Thyroid gland (tissue), 4 donors: ENCODE results near the gene SLC35F3. TPM values are rescaled to one million over a fixed set of nuclear protein-coding genes. Genes with fewer than 3 reads are reported as not detected.

Experiments used
- DNase-seq, 2 donors: peaks; one replicate each; pipeline ENCODE4 v3.0.0-alpha.2; 2019
- H3K27ac ChIP-seq, 3 donors: fragments of 200-600 bp; sonication (generic); 1 replicate in 2 of 3; 2 replicates in 1 of 3; pipeline ENCODE4 v1.5.1; 2016 to 2019; ENCODE audit warnings: mild to moderate bottlenecking in 1 of 3, moderate library complexity in 1 of 3
- H3K27me3 ChIP-seq: fragments of 200-600 bp; sonication (generic); one replicate; pipeline ENCODE4 v1.5.1; 2019
- H3K36me3 ChIP-seq, 2 donors: fragments of 200-600 bp; sonication (generic); one replicate each; pipeline ENCODE4 v1.5.1; 2016 to 2019
- H3K4me1 ChIP-seq, 2 donors: fragments of 200-600 bp; sonication (generic); one replicate each; pipeline ENCODE4 v1.5.1; 2017 to 2019
- H3K4me3 ChIP-seq, 3 donors: fragments of 200-600 bp; sonication (generic); replicated peaks in 1 of 3; 1 replicate in 2 of 3; 2 replicates in 1 of 3; pipeline ENCODE4 v1.5.1; 2016; ENCODE audit warnings: mild to moderate bottlenecking in 1 of 3
- H3K9me3 ChIP-seq: fragments of 200-600 bp; sonication (generic); one replicate; pipeline ENCODE4 v1.5.1; 2017
- CTCF ChIP-seq, 6 experiments: fragments of 200-600 bp in 3 of 6; fragments of 450-650 bp in 3 of 6; sonication (generic) in 3 of 6; IDR thresholded peaks; one replicate each; pipeline ENCODE4 v1.5.1; 2016 to 2019; ENCODE audit warnings: antibody characterized with exemption in 6 of 6, mild to moderate bottlenecking in 2 of 6, inconsistent platforms in 1 of 6, moderate library complexity in 1 of 6
- POLR2A ChIP-seq, 2 donors: fragments of 450-650 bp; IDR thresholded peaks; one replicate each; pipeline ENCODE4 v1.6.1; 2017; ENCODE audit warnings: antibody characterized with exemption in 2 of 2, mild to moderate bottlenecking in 2 of 2, moderate library complexity in 1 of 2
- WGBS, 2 donors: methylation state at CpG; one replicate each; pipeline ENCODE4 v1.1.5; 2017; 5-methylcytosine and 5-hydroxymethylcytosine counted together
- intact Hi-C: fragments of 100-400 bp; cut with DNase I; formaldehyde crosslinking; loops from one replicate; pipeline ENCODE4 v1.15.1; 2023
- total RNA-seq, 4 donors: library from RNA; depleted of rRNA; stranded (reverse); fragments of >200 nt; gene quantifications; one replicate each; pipeline ENCODE4 v1.2.3, GENCODE V29; 2016

Gene SLC35F3
- total RNA-seq, 4 donors from 2014 or later = 0.89 to 1.9 (median 1.5) TPM; not detected in 1

GRCh38 chr1:234262007-234262753 is 357.7 kb downstream of the SLC35F3 start:
- intact Hi-C loops = no loop called here
- WGBS, 2 donors = 70 to 77% methylated on average over 5 to 6 of the region's 6 CpGs
- no peak overlapping the region for H3K27ac ChIP-seq

GRCh38 chr1:234262754-234263105 is 358.3 kb downstream of the SLC35F3 start:
- no peak overlapping the region for H3K27ac ChIP-seq

More at GRCh38 chr1:234262007-234262753, 357.7 kb downstream of the SLC35F3 start:
- Histone ChIP-seq H3K4me3 (no peak overlapping the region), H3K4me1 (no peaks in the 10 kb centered on the region), H3K9me3 (no peaks in the 10 kb centered on the region), H3K27me3 (no peaks in the 10 kb centered on the region), H3K36me3 (no peaks in the 10 kb centered on the region)
- no peak for DNase-seq
- TF ChIP-seq CTCF (IDR thresholded peaks at IDR 0.05) (no peak), POLR2A (IDR thresholded peaks at IDR 0.05) (no peak)

DNA sequence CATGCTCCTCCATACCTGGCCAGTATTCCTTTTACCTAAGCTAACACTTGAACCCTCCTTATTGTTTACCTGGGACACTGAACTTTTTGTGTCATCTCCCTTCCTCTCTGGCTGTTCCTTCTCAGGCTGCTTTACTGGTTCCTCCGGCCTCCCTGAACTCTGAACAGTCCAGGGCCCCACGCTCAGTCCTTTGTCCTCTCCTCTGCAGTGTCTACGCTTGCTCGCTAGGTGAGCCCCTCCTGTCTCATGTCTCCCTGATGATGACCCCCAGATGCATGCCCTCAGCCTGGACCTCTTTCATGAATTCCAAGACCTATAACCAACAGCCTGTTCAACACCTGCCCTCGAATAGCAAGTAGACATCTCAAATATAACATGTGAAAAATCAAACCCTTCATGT is 360.4 kb downstream of the SLC35F3 start:
- DNase-seq = no peak
- TF ChIP-seq POLR2A (IDR thresholded peaks at IDR 0.05) (no peak), CTCF (IDR thresholded peaks at IDR 0.05) (no peak)
- intact Hi-C loops = no loop called here

More at GRCh38 chr1:234262754-234263105, 358.3 kb downstream of the SLC35F3 start:
- H3K4me3 ChIP-seq = no peak overlapping the region
- no peaks in the 10 kb centered on the region for H3K9me3 ChIP-seq
- no peaks in the 10 kb centered on the region for H3K27me3 ChIP-seq
- intact Hi-C loops = no loop called here
- H3K4me1 ChIP-seq = no peaks in the 10 kb centered on the region
- DNase-seq = no peak
- TF ChIP-seq POLR2A (IDR thresholded peaks at IDR 0.05) (no peak), CTCF (IDR thresholded peaks at IDR 0.05) (no peak)
- WGBS, 2 donors = 82 to 83% methylated on average over 2 of the region's 2 CpGs
- H3K36me3 ChIP-seq = no peaks in the 10 kb centered on the region

GRCh38 chr1:234265321-234265720 is 360.8 kb downstream of the SLC35F3 start:
- intact Hi-C loops = no loop called here
- no peaks in the 10 kb centered on the region for H3K9me3 ChIP-seq
- no peak overlapping the region for H3K4me3 ChIP-seq
- H3K4me1 ChIP-seq = no peaks in the 10 kb centered on the region
- no peak for TF ChIP-seq CTCF (IDR thresholded peaks at IDR 0.05)
- TF ChIP-seq POLR2A (IDR thresholded peaks at IDR 0.05) = no peak
- DNase-seq = no peak
- H3K27ac ChIP-seq = no peak overlapping the region
- no peaks in the 10 kb centered on the region for H3K36me3 ChIP-seq
- no peaks in the 10 kb centered on the region for H3K27me3 ChIP-seq
- 85 to 96% methylated on average over 4 of the region's 4 CpGs for WGBS, 2 donors

More for the DNA sequence above, 360.4 kb downstream of the SLC35F3 start:
- H3K36me3 ChIP-seq = no peaks in the 10 kb centered on the region
- 91 to 92% methylated on average over 5 of the region's 5 CpGs for WGBS, 2 donors
- H3K4me3 ChIP-seq = no peak overlapping the region
- H3K27ac ChIP-seq = no peak overlapping the region
- H3K27me3 ChIP-seq = no peaks in the 10 kb centered on the region
- H3K4me1 ChIP-seq = no peaks in the 10 kb centered on the region
- no peaks in the 10 kb centered on the region for H3K9me3 ChIP-seq

- TF ChIP-seq CTCF (IDR thresholded peaks at IDR 0.05) (no peak), POLR2A (IDR thresholded peaks at IDR 0.05) (no peak)
- no peaks in the 10 kb centered on the region for H3K4me1 ChIP-seq
- no peak overlapping the region for H3K4me3 ChIP-seq
- no peak overlapping the region for H3K27ac ChIP-seq
- H3K27me3 ChIP-seq = no peaks in the 10 kb centered on the region
- DNase-seq = no peak
- H3K36me3 ChIP-seq = no peaks in the 10 kb centered on the region
- 39 to 62% methylated on average over 1 of the region's 1 CpG for WGBS, 2 donors
- H3K9me3 ChIP-seq = no peaks in the 10 kb centered on the region
- intact Hi-C loops = no loop called here
Measured at GRCh38 chr1:234265861-234266260, 361.4 kb downstream of the SLC35F3 start.
